Type B pancreatic cell (in vitro differentiated cells): ENCODE results near the gene MYO16. TPM values are rescaled to one million over a fixed set of nuclear protein-coding genes. Genes with fewer than 3 reads are reported as not detected.

Source experiments
- DNase-seq: peaks from one replicate; pipeline ENCODE4 v3.0.0; 2021; ENCODE audit warnings: mixed read lengths; ENCODE audit not compliant: unreplicated experiment; ENCODE audit errors: extremely low spot score
- H3K27ac Mint-ChIP-seq: 2 replicates; pipeline ENCODE4 v1.8.0; 2021; ENCODE audit warnings: mild to moderate bottlenecking, mixed read lengths
- H3K27me3 Mint-ChIP-seq: 2 replicates; pipeline ENCODE4 v1.8.0; 2021; ENCODE audit warnings: mixed read lengths
- H3K36me3 Mint-ChIP-seq: 2 replicates; pipeline ENCODE4 v1.8.0; 2021; ENCODE audit warnings: mixed read lengths
- H3K4me1 Mint-ChIP-seq: one replicate; pipeline ENCODE4 v1.8.0; 2021; ENCODE audit warnings: mixed read lengths; ENCODE audit not compliant: unreplicated experiment
- H3K4me3 Mint-ChIP-seq: 2 replicates; pipeline ENCODE4 v1.8.0; 2021; ENCODE audit warnings: mild to moderate bottlenecking, mixed read lengths
- H3K9me3 Mint-ChIP-seq: 2 replicates; pipeline ENCODE4 v1.8.0; 2021; ENCODE audit warnings: mixed read lengths
- total RNA-seq: library from RNA; stranded (reverse); gene quantifications from 2 replicates; pipeline ENCODE4 v1.2.1, GENCODE V29; 2021; ENCODE audit warnings: low replicate concordance
- TF ChIP-seq, protein P1 (sequence below): fragments of 200-600 bp; sonication (generic); conservative IDR thresholded peaks from 2 replicates; pipeline ENCODE4 v1.5.0; 2021; ENCODE audit warnings: antibody characterized with exemption, mild to moderate bottlenecking

The MYO16 gene
- total RNA-seq, 1 donor from 2014 or later, result 1.5 TPM

DNA sequence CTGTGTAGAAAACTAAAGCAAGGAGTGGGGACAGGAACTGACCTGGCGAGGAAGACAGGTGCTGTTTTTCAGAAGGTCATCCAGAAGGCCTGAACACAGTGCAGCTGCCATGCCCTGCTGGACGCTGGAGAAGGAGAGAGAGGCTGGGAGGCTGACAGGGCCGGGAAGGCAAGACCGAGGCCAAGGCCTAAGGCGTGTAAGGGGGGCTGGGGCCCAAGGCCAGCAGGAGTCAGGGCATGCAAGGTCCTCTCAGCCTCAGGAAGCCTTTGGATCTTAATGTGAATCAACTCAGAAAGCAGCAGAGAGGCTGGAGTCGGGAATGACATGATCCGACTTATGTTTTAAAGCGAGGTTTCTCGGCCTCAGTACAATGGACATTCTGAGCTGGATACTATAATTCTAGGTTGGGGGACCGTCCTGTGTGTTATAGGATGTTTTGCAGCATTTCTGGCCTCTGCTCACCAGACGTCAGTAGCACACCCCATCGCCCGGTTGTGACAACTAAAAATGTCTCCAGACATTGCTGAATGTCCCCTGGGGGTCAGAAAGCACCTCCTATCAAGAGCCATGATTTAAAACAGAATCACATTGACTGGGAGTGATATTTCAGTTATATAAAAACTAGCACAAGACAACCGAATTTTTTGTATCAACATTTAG, 530.4 kb downstream of the MYO16 start:
- Mint-ChIP-seq H3K27ac (no peak overlapping the region), H3K4me3 (no peak overlapping the region), H3K27me3 (no peaks in the 10 kb centered on the region), H3K4me1 (peaks cover 20% of the 10 kb centered on the region), H3K36me3 (no peaks in the 10 kb centered on the region), H3K9me3 (no peaks in the 10 kb centered on the region)
- TF ChIP-seq, protein P1, sequence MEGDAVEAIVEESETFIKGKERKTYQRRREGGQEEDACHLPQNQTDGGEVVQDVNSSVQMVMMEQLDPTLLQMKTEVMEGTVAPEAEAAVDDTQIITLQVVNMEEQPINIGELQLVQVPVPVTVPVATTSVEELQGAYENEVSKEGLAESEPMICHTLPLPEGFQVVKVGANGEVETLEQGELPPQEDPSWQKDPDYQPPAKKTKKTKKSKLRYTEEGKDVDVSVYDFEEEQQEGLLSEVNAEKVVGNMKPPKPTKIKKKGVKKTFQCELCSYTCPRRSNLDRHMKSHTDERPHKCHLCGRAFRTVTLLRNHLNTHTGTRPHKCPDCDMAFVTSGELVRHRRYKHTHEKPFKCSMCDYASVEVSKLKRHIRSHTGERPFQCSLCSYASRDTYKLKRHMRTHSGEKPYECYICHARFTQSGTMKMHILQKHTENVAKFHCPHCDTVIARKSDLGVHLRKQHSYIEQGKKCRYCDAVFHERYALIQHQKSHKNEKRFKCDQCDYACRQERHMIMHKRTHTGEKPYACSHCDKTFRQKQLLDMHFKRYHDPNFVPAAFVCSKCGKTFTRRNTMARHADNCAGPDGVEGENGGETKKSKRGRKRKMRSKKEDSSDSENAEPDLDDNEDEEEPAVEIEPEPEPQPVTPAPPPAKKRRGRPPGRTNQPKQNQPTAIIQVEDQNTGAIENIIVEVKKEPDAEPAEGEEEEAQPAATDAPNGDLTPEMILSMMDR, result no peak
- DNase-seq, result no peak

- TF ChIP-seq, protein P1, result no peak
- no peak for DNase-seq
- Mint-ChIP-seq H3K9me3 (no peaks in the 10 kb centered on the region), H3K27ac (peak overlapping the region; percentile 32), H3K4me1 (peaks cover 16% of the 10 kb centered on the region), H3K4me3 (no peak overlapping the region), H3K27me3 (no peaks in the 10 kb centered on the region), H3K36me3 (no peaks in the 10 kb centered on the region)
Observed at GRCh38 chr13:109160357-109160756, 530.9 kb downstream of the MYO16 start.

- no peak for DNase-seq
- no peaks in the 10 kb centered on the region for H3K27me3 Mint-ChIP-seq
- peaks cover 12% of the 10 kb centered on the region for H3K4me1 Mint-ChIP-seq
- H3K36me3 Mint-ChIP-seq, result no peaks in the 10 kb centered on the region
- TF ChIP-seq, protein P1, result no peak
- H3K4me3 Mint-ChIP-seq, result peak overlapping the region; percentile 18
- H3K27ac Mint-ChIP-seq, result peak overlapping the region; percentile 32
- H3K9me3 Mint-ChIP-seq, result no peaks in the 10 kb centered on the region
Observed at GRCh38 chr13:109160887-109161669, 531.7 kb downstream of the MYO16 start.

DNA sequence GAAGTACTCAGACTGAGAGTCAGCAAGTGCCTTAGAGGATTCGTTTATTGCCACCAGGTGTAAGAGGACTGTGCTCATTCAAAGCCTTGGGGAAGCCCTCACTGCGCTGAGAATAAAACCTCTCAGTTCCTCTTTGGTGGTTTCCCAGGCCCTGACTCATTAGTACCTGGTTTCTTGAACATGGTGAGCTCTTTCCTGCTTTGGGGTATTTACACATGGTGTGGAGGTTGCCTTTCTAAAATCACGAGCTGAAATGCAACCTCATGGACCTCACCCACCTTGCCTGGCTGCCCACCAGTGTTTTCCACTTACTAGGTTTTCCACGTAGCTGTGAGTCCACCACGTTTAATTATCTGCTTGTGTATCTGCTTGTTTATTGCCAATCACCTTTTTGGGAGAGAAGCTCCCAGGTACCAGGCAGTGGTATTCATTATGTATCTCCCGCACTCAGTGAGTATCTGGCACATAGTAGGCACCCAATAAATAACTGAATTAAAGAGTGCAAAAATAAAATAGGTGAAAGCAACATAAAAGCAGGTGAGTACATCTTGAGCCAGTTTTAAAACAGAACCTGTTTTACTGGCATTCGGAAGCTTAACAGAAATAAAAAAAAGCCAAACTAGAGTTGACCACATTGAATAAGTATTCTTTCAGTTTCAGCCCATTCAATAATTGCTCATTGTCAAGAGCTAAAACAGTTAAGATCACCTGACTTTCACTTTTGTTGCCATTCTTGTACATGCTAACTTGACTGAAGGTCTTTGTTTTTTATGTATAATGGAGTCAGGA, 533.0 kb downstream of the MYO16 start:
- Mint-ChIP-seq H3K27ac (peak overlapping the region; percentile 61), H3K36me3 (no peaks in the 10 kb centered on the region), H3K4me3 (peak overlapping the region; percentile 19), H3K9me3 (no peaks in the 10 kb centered on the region), H3K27me3 (no peaks in the 10 kb centered on the region), H3K4me1 (peaks cover 2% of the 10 kb centered on the region)
- TF ChIP-seq, protein P1, result no peak
- DNase-seq, result no peak

DNA sequence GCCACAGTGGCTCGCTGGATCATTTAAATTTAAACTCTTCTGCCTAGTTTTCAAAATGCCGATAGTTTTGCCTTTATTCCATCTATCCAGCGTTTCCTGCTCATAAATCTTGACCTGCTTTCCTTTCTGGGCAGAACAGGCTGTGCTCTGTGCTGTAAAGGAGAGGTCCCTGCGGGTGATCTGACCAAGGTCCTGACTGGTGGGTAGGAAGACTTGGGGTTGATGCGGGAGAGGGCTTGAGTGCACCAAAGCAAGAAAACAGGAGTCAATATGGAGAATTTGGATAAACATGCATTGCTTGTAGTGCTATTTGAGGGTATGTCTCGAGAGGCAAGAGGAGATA, 533.6 kb downstream of the MYO16 start:
- no peaks in the 10 kb centered on the region for H3K9me3 Mint-ChIP-seq
- H3K36me3 Mint-ChIP-seq, result no peaks in the 10 kb centered on the region
- TF ChIP-seq, protein P1, result no peak
- no peaks in the 10 kb centered on the region for H3K4me1 Mint-ChIP-seq
- no peak overlapping the region for H3K27ac Mint-ChIP-seq
- H3K27me3 Mint-ChIP-seq, result no peaks in the 10 kb centered on the region
- H3K4me3 Mint-ChIP-seq, result no peak overlapping the region
- no peak for DNase-seq
